Central memory CD8-positive, alpha-beta T cell (primary cell): ENCODE data around the gene C1QTNF9.
"Not testable (repeated sequence)": the region's sequence is repeated elsewhere in the genome, so short reads cannot be mapped to it uniquely, and the experiment has no call there.

Experiments used
- ATAC-seq: fragments of 150-1000 bp; cut with Tn5 transposase; replicated peaks from 2 replicates; pipeline ENCODE4 v1.10.0; 2022; ENCODE audit warnings: mild to moderate bottlenecking, moderate FRiP score, moderate number of reproducible peaks; ENCODE audit not compliant: poor library complexity, severe bottlenecking; ENCODE audit errors: extremely low read depth
- DNase-seq, 2 donors: peaks; one replicate each; pipeline ENCODE4 v3.0.0; 2021; ENCODE audit warnings: low spot score in 2 of 2
- H3K27ac Mint-ChIP-seq: one replicate; pipeline ENCODE4 v1.8.0; 2022; ENCODE audit warnings: low read depth, mild to moderate bottlenecking, moderate library complexity, mixed read lengths
- H3K27me3 Mint-ChIP-seq: one replicate; pipeline ENCODE4 v1.8.0; 2022; ENCODE audit warnings: mixed read lengths
- H3K36me3 Mint-ChIP-seq: one replicate; pipeline ENCODE4 v1.8.0; 2022; ENCODE audit warnings: mild to moderate bottlenecking, moderate library complexity, mixed read lengths; ENCODE audit not compliant: insufficient read depth
- H3K4me1 Mint-ChIP-seq: one replicate; pipeline ENCODE4 v1.8.0; 2022; ENCODE audit warnings: mixed read lengths
- H3K4me3 Mint-ChIP-seq: one replicate; pipeline ENCODE4 v1.8.0; 2022; ENCODE audit warnings: mild to moderate bottlenecking, moderate library complexity, mixed read lengths
- H3K9me3 Mint-ChIP-seq: one replicate; pipeline ENCODE4 v1.8.0; 2022; ENCODE audit warnings: mixed read lengths

Gene C1QTNF9

DNA sequence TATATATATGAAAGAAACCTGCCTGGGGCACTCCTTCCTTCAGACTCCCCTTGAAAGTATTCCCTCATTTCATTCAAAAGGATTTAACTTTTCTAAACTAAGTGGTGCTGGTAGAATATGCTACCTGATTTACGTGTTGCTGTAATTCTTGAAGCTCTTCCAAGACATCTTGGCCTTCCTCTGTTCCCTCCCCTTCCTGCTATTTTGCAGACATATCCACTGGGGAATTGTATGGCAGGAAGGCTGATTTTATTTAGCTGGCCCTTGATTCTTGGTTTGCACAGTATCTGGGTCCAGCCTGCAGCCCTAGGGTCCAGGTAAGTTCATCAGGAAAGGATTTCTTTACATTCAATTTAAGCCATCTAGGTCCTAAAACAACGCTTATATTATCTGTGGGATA is at the start of gene C1QTNF9:
Gene C1QTNF9 (plus strand): TSS at position 281 of the 400 bp plus-strand sequence. CDS start 6,424 bp downstream, outside the sequence.
- not testable (repeated sequence) for ATAC-seq

GRCh38 chr13:24261566-24261965 is 47.8 kb upstream of the C1QTNF9 start:
- Mint-ChIP-seq H3K9me3 (no peaks in the 10 kb centered on the region), H3K4me3 (peak overlapping the region; percentile 50), H3K36me3 (peaks cover 49% of the 10 kb centered on the region), H3K27me3 (no peaks in the 10 kb centered on the region), H3K27ac (peak overlapping the region; percentile 99), H3K4me1 (peaks cover 79% of the 10 kb centered on the region)
- peak; percentile 56 for ATAC-seq
- DNase-seq, result peak in 1 of 2 donors; percentile 55

More for the DNA sequence above, at the start of gene C1QTNF9:
- H3K27ac Mint-ChIP-seq, H3K27me3 Mint-ChIP-seq, DNase-seq, H3K4me1 Mint-ChIP-seq, H3K9me3 Mint-ChIP-seq, H3K4me3 Mint-ChIP-seq: not testable (repeated sequence)
- peaks cover 17% of the 10 kb centered on the region for H3K36me3 Mint-ChIP-seq

DNA sequence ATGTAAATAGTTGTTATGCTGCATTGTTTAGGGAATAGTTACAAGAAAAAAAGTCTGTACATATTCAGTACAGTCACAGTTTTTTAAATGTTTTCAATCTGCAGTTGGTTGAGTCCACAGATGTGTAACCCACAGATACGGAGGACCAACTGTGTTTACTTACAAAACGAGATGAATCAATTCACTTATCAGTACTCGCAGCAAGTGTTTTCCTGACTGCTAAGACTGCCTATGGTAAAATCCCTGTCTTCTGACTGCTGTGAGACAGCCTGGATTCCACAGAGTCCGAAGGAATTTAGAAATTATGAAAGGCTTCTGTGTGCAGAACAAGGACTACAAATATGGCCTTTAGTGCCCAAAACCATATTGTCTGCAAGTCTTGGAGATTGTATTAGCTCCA is 45.7 kb upstream of the C1QTNF9 start:
- H3K4me1 Mint-ChIP-seq, result peaks cover 89% of the 10 kb centered on the region

GRCh38 chr13:24264976-24265375 is 44.4 kb upstream of the C1QTNF9 start:
- peak overlapping the region; percentile 99 for H3K27ac Mint-ChIP-seq
- peaks cover 40% of the 10 kb centered on the region for H3K36me3 Mint-ChIP-seq
- ATAC-seq, result peak; percentile 96
- H3K27me3 Mint-ChIP-seq, result no peaks in the 10 kb centered on the region
- H3K9me3 Mint-ChIP-seq, result no peaks in the 10 kb centered on the region
- peak; percentile 61 to 79 for DNase-seq
- peak overlapping the region; percentile 67 for H3K4me3 Mint-ChIP-seq
- peaks cover 88% of the 10 kb centered on the region for H3K4me1 Mint-ChIP-seq

More for the DNA sequence above, 45.7 kb upstream of the C1QTNF9 start:
- DNase-seq, result no peak
- H3K9me3 Mint-ChIP-seq, result no peaks in the 10 kb centered on the region
- peaks cover 39% of the 10 kb centered on the region for H3K36me3 Mint-ChIP-seq
- peak overlapping the region; percentile 99 for H3K27ac Mint-ChIP-seq
- ATAC-seq, result no peak
- H3K4me3 Mint-ChIP-seq, result peak overlapping the region; percentile 67
- no peaks in the 10 kb centered on the region for H3K27me3 Mint-ChIP-seq

DNA sequence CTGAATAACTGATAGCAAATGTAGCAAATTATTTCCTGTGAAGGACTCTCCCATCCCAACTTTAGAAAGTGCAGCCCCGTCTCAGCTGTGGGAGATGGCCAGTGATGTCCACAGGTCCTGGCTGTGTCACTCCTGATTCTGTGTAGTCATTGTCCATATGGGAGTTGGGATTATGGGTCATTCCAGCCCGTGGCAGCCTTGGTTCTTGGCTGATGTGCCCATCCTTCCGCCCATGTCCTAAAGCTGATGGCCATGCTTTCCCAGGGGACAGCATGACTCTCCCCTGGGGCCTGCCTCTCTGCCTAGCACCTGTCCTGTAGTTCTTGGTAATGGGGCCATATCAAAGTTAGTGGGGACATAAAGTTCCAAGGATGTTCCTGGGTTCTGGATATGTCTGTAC is 43.9 kb upstream of the C1QTNF9 start:
- H3K4me1 Mint-ChIP-seq, result peaks cover 88% of the 10 kb centered on the region
- H3K27ac Mint-ChIP-seq, result peak overlapping the region; percentile 99
- peaks cover 44% of the 10 kb centered on the region for H3K36me3 Mint-ChIP-seq
- ATAC-seq, result no peak
- peak overlapping the region; percentile 67 for H3K4me3 Mint-ChIP-seq
- H3K27me3 Mint-ChIP-seq, result no peaks in the 10 kb centered on the region
- H3K9me3 Mint-ChIP-seq, result no peaks in the 10 kb centered on the region
- DNase-seq, result no peak

- H3K4me3 Mint-ChIP-seq, result peak overlapping the region; percentile 81
- peaks cover 87% of the 10 kb centered on the region for H3K4me1 Mint-ChIP-seq
- H3K27me3 Mint-ChIP-seq, result no peaks in the 10 kb centered on the region
- H3K9me3 Mint-ChIP-seq, result peaks cover 6% of the 10 kb centered on the region
- ATAC-seq (no peak), DNase-seq (no peak)
- H3K27ac Mint-ChIP-seq, result peak overlapping the region; percentile 99
- peaks cover 51% of the 10 kb centered on the region for H3K36me3 Mint-ChIP-seq
These were observed 42.1 kb upstream of the C1QTNF9 start for GRCh38 chr13:24267274-24267673.

DNA sequence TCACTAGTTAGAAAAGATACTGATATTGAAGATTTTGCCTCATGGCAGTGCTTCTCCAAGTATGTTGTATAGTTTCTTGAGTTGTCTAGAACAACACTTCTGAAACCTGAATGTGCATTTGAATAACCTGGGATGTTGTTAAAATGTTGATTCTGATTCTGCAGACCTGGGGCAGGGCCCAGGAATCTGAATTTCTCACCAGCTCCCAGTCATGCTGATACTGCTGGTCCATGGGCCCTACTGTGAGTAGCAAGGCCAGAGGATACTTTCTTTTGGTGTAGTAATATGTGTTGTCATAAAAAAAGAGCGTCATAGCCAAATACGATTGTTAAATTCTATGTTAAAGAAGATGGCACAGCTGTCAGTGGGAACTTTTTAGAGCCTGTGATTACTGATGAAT is 41.6 kb upstream of the C1QTNF9 start:
- Mint-ChIP-seq H3K27me3 (no peaks in the 10 kb centered on the region), H3K4me1 (peaks cover 88% of the 10 kb centered on the region), H3K4me3 (peak overlapping the region; percentile 81), H3K36me3 (peaks cover 54% of the 10 kb centered on the region), H3K27ac (peak overlapping the region; percentile 99), H3K9me3 (peaks cover 6% of the 10 kb centered on the region)
- ATAC-seq, result no peak
- DNase-seq, result no peak

- DNase-seq (no peak), ATAC-seq (no peak)
- Mint-ChIP-seq H3K27ac (peak overlapping the region; percentile 99), H3K36me3 (peaks cover 51% of the 10 kb centered on the region), H3K4me1 (peaks cover 86% of the 10 kb centered on the region), H3K4me3 (peak overlapping the region; percentile 83), H3K27me3 (no peaks in the 10 kb centered on the region), H3K9me3 (peaks cover 6% of the 10 kb centered on the region)
These were observed 39.6 kb upstream of the C1QTNF9 start for GRCh38 chr13:24269821-24270220.

GRCh38 chr13:24270639-24271141 is 38.7 kb upstream of the C1QTNF9 start:
- peak overlapping the region; percentile 99 for H3K27ac Mint-ChIP-seq
- H3K9me3 Mint-ChIP-seq, result peaks cover 6% of the 10 kb centered on the region
- ATAC-seq (peak; percentile 22), DNase-seq (peak in 1 of 2 donors; percentile 58)
- peaks cover 83% of the 10 kb centered on the region for H3K4me1 Mint-ChIP-seq
- no peaks in the 10 kb centered on the region for H3K27me3 Mint-ChIP-seq
- H3K36me3 Mint-ChIP-seq, result peaks cover 50% of the 10 kb centered on the region
- peak overlapping the region; percentile 83 for H3K4me3 Mint-ChIP-seq

DNA sequence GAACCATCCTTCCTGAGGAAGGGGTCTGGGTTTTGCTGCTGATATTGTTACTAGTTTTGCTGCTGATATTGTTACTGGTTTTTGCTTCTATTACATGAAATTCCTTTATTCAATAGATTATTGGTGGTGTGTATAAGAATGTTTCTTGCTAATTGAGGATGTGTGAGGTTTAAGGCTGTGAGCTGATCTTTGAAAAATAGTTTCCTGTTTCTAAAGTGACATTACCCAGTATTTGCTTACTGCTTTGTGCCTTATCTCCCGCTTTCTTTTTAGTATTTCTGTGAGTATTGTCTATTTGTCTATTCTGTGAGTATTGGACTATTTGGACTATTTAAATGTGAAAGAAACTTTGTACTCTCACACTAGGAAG is 38.2 kb upstream of the C1QTNF9 start:
- ATAC-seq, result peak; percentile 29
- peaks cover 49% of the 10 kb centered on the region for H3K36me3 Mint-ChIP-seq

GRCh38 chr13:24271601-24272451 is 37.6 kb upstream of the C1QTNF9 start:
- H3K4me1 Mint-ChIP-seq, result peaks cover 82% of the 10 kb centered on the region
- peak overlapping the region; percentile 83 for H3K4me3 Mint-ChIP-seq

More for the DNA sequence above, 38.2 kb upstream of the C1QTNF9 start:
- Mint-ChIP-seq H3K4me1 (peaks cover 83% of the 10 kb centered on the region), H3K4me3 (peak overlapping the region; percentile 83), H3K27ac (peak overlapping the region; percentile 99), H3K27me3 (no peaks in the 10 kb centered on the region), H3K9me3 (peaks cover 6% of the 10 kb centered on the region)
- DNase-seq, result no peak

DNA sequence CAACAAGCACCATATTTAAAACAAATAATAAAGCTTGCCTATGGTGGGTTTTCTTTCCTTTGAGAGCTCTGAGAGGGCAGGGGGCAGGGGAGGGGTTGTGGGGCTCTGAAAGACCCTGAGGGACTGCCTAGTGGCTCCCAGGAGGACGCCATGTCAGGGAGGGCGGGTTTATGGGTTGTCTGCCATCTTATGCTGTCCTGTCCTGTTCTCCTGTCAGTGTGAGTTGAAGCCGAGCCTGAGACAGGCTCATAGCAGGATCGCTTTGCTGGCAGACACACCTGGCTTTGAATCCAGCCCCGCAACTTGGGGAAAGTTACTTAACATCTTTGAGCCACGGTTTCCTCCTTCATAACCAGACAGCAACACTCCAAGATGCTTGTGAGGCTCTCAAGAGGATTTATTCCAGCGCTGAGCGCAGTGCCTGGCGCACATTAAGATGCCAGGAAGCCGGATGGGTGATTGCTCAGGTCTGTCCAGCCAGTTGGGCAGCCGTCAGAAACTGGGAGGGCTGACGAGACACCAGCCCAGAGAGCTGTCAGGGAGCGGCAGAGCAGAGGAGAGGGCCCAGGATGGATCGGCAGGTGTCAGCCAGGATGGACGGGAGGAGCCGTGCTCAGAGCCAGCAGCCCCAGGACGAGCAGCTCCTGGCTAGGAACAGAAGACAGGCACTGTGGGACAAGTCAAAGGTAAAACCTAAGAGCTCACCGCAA is 36.8 kb upstream of the C1QTNF9 start:
- H3K36me3 Mint-ChIP-seq, result peaks cover 44% of the 10 kb centered on the region
- peak overlapping the region; percentile 99 for H3K27ac Mint-ChIP-seq
- H3K27me3 Mint-ChIP-seq, result no peaks in the 10 kb centered on the region
- ATAC-seq, result no peak
- no peak for DNase-seq
- peaks cover 76% of the 10 kb centered on the region for H3K4me1 Mint-ChIP-seq
- H3K9me3 Mint-ChIP-seq, result peaks cover 6% of the 10 kb centered on the region
- H3K4me3 Mint-ChIP-seq, result peak overlapping the region; percentile 83

More at GRCh38 chr13:24271601-24272451, 37.6 kb upstream of the C1QTNF9 start:
- Mint-ChIP-seq H3K27ac (peak overlapping the region; percentile 99), H3K36me3 (peaks cover 48% of the 10 kb centered on the region), H3K9me3 (peaks cover 6% of the 10 kb centered on the region), H3K27me3 (no peaks in the 10 kb centered on the region)
- peak; percentile 82 for ATAC-seq
- DNase-seq, result peak in 1 of 2 donors; percentile 71
